Activated naive CD8-positive, alpha-beta T cell treated with anti-CD3 and anti-CD28 coated beads, Interleukin-2, amount 50 U/mL, for 16 hours (primary cell): Measurements from ENCODE around the gene TEKT1.
"Not testable (repeated sequence)": the region's sequence is repeated elsewhere in the genome, so short reads cannot be mapped to it uniquely, and the experiment has no call there.

Source experiments
- DNase-seq: peaks from one replicate; pipeline ENCODE4 v3.0.0-alpha.2; 2020; ENCODE audit warnings: low read depth, low spot score

Gene TEKT1

DNA sequence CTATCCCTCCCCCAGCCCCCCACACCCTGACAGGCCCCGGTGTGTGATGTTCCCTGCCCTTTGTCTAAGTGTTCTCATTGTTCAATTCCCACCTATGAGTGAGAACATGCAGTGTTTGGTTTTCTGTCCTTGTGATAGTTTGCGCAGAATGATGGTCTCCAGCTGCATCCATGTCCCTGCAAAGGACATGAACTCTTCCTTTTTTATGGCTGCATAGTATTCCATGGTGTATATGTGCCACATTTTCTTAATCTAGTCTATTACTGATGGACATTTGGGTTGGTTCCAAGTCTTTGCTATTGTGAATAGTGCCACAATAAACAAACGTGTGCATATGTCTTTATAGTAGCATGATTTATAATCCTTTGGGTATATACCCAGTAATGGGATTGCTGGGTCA is 15.2 kb downstream of the TEKT1 start:
- not testable (repeated sequence) for DNase-seq

DNA sequence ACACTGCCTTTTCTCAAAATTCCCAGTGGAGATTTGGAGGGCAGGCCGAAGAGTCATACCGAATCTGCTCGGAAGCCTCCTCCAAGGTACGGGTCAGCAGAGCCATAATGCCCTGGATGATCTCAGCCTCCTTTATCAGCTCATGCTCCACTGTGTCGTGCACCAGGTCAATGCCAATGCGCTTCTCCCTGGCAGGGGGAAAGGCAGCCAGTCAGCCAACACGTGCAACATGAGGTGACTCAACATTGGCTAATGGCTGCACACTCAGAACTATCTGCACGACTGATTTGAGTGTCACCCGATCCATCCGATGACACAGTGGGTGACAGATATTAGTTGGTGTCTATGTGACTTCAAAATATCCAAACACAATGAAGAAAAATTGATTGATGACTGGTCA is 15.8 kb downstream of the TEKT1 start:
- no peak for DNase-seq

DNA sequence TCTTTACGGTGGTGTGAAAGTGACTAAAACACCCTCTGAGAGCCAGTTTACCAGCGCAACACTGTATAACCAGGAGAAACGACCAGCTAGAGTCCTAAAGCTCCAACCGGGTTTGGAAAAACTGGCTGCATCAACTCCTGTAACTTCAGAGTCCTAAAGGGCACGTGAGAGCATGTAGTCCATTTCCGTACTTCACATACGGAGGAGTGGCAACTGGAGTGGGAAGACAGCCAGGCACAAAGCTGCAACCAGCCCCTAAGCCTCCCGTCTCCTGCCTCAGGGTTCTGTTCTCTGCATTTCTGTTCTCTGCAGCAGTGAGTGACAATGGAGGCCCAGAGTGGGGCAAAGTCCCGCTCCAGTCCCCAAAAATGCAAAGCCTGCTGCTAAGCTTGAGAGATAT is 19.2 kb downstream of the TEKT1 start:
- DNase-seq, result no peak

DNA sequence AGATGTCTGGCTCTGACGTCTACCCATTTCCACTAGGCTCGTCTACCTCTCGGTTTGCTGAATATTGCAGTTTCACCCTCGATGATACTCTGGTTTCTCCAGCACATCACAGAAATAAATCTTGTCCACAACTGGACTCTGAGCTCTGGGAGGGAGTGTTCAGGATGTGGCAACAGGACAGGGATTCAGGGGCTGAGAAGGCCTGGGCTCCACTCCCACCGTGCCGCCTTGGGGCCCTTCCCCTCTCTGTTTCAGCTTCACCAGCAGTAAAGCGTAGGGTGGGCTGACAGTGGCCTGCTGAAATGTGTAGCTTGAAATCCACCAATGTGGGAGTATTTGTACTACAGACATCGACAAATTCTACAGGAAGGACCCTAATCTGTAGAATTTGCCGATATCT is 20.0 kb downstream of the TEKT1 start:
- DNase-seq, result no peak

DNA sequence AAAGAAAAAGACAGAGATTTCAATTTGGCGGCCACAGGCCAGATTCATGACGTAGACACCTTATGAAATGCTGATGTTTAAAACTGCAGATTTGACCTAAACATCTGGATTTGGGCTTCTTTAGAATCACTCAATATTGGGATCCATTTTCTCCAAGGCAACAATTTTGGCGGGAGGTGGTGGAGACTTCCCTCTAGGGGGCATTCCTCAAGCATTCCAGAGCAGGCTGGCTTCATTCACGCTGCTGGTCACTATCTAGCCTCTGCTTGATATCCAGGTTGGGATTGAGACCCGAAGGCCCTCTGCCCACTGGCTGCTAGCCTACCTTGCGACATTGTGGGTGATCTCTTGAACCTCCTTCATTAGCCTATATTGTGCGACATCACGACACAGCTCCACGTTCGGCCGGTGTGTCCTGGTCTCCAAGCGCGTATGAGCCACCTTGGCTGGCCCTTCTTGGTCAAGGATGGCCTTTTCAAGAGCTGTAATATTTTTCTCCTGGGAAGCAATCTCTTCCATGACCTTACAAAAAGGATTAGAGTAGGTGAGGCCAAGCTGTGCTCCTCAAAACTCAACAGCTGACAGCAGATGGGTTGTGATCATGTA is 31.0 kb downstream of the TEKT1 start:
- DNase-seq, result no peak

DNA sequence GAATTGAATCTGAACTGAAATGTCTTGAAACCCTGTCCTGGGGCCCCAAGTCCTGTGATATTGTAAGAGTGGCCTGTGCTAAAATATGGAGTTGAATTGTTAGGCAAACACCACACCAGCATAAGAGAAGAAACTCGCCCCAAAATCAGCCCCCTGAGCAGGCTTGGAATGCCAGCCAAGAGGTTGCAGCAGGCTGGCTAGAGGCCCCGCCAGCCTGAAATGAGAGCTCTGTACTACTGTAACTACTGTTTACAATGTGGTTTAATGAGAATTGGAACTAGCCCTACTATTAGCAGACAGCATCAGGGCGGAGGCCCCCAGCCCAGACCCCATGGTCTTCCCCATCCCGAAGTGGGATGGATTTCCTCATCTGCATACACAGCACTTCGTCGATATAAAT is 31.8 kb downstream of the TEKT1 start:
- no peak for DNase-seq

DNA sequence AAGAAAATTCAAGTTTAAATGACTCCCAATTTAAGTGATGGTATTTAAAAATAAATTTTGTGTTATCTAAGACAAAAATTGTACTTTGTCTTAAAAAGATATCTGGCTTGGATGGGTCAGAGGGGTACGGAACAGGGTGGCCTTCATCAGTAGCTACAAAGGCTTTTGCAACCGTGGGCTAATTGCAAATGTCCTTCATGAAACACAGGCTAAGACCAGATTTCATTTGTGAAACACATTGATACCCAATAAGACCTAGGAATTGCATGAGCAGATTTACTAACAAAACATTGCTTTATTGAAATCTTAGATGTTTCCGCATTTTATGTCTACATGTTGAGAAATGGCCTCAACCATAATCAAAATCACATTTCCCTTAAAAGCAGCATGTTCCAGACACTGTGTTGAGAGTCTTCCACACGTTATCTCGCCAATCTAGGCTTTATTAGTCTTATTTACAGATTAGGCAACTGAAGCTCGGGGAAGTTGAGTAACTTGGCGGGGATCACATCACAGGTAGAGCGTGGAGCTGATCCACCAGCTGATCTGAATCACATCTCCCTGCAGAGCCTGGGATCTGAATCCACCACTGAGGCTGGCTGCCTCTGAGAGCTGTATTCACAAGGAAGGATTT is 33.7 kb downstream of the TEKT1 start:
- no peak for DNase-seq

DNA sequence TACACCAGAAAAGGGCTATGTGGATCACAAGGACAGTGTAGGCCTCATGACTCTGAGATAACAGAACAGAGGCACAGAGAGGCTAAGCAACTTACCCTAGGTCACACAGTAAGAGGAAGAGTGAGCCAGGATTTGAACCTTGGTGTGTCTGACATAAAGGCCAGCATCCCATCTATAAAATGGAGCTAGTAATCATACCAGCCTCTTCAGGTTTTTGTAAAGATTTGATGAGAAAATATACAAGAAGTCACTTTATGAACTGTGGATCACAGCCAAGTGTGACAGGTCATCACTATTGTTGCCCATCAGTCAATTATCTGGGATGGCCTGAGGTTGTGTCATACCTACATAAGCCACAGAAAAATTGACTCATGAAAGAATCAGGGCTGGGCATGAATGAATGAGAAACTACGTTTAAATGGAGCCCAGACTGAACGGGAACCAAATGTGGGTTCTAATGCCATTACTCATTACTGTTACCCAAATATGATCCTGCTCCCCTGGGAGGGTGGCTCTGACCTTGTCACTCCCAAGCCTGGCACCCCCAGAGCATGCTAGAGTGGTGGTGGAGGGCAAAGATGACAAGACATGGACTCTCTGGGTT is 34.5 kb downstream of the TEKT1 start:
- DNase-seq, result no peak

DNA sequence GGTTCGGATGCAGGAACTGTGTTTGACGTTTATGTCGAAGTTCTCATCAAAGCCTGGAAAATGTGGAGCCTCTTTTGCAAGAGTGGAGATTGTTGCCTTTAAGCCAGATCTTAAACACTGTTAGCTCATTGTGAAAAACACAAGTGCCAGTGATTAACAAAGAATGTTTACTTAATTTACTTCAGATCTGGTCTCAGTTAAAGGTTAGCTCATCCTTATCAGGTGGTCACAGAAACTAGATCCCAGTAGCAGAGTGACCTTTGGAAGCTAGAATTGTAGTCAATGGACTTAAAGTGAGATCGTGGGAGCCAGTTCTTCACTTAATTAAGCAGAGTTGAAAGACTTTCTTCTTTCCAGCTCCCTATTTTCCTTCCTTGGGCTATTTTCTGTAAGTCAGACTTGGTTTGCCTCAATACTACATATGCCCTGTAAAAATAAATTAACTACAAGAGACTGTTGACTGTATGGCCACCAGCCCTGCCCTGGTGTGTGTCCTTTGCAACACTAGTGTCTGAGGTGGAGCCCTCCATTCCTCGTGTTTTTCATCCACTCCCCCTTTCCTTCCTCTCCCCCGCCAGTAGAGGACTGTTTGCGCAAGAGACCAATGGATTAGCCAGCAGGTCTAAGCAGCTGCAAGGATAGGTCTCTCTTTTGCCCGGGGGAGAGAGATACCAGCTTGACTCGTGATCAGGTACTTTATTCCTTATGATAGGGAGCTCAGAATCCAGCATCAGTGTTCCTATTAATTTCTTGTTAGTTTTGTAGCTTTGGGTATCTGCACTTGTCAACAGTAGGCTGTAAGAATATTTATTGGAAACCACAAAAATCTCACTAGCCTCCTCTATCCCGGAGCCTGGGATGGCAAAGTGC is 35.3 kb downstream of the TEKT1 start:
- DNase-seq, result no peak

DNA sequence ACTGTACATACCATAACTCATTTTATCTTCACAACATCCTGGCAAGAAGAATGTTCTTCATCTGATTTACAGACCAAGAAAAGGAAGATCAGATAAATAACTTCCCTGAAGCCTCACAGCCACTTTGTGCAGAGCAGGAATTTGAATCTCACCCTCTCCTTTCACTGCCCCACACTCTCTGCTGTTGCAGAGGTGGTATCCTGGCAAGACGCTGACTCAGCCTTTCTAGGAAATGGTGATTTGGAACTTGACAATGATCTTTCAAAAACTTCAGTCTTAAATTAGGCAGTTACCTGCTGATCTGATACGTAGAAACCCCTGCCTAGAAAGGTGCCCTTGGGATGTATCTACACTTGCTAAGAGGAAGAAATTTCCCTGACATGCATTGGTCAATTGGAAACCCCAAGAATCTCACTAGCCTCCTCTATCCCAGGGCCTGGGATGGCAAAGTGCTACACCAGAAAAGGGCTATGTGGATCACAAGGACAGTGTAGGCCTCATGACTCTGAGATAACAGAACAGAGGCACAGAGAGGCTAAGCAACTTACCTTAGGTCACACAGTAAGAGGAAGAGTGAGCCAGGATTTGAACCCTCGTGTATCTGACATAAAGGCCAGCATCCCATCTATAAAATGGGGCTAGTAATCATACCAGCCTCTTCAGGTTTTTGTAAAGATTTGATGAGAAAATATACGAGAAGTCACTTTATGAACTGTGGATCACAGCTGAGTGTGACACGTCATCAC is 37.6 kb downstream of the TEKT1 start:
- DNase-seq, result no peak

DNA sequence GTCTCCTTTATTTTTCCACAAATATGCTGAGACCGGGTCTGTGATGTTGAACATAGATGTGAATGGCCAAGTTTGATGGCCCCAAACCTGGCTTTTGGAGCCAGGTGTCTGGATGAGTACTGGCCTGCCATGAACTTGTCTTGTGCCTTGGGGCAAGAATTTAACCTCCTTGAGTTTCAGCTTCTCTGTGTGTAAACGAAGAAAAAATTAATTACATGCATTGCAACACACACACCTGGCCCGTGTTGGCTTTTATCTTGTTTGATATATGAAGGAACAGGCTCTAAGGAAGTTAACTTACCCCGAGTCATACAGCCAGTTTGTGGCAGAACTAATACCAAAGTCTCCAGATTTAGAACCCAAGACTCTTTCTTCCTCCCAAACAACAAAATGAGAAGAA is 42.4 kb downstream of the TEKT1 start:
- DNase-seq, result no peak

DNA sequence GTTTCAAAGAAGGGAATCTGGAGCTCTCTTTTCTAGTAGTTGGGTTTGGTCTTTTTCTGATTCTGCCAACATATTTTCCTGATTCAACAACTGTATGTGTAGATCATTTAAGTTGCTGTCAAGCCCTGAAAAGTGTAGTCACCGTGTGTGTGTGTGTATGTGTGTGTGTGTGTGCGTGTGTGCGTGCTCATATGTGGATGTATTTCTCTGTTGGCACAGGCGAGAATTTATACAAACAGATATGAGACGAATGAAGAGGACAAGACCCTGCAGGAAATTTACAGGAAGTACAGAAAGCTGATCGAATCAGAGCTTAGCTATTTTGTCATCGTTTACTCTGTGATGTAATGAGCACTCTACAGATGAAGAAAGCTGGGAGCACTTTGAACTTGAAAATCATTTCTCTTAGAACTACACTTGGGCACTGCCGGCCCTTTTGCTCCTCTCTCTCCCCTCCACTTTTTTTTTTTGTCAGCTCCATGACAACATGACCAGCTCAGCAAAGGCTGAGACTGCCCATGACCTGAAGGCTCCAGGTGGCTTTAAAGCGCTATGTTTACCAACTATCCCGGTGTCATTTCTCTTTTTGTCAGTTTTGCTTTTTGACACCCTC is 44.3 kb downstream of the TEKT1 start:
- no peak for DNase-seq

DNA sequence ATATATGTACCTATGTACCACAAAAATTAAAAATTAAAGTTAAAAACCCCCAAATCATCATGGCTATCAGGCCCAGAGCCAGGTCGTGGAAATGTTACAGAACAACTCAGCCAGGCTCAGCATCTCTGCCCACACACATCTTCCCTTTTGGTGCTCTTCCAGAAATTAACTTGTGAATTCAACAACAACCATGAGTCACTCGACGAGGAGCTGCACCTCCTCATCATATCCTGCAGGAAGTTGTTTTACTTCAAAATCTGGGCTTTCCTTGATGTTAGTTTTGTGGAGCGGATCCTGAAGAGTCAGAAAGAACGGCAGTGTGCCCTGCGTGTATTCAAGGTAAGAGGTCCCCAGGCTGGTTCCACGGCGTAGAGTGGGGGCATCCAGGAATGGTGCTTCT is 44.9 kb downstream of the TEKT1 start:
- DNase-seq, result no peak

DNA sequence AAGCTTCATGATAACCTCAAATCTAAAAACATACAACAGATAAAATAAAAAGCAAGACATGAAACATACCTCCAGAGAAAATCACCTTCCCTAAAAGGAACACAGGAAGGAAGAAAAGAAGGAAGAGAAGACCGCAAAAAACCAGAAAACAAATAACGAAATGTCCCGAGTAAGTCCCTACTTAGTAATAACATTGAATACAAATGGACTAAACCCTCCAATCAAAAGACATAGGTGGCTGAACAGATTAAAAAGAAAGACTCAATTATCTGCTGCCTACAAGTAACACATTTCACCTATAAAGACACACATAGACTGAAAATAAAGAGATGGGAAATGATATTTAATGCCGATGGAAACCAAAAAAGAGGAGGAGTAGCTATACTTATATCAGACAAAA is 49.3 kb downstream of the TEKT1 start:
- no peak for DNase-seq

DNA sequence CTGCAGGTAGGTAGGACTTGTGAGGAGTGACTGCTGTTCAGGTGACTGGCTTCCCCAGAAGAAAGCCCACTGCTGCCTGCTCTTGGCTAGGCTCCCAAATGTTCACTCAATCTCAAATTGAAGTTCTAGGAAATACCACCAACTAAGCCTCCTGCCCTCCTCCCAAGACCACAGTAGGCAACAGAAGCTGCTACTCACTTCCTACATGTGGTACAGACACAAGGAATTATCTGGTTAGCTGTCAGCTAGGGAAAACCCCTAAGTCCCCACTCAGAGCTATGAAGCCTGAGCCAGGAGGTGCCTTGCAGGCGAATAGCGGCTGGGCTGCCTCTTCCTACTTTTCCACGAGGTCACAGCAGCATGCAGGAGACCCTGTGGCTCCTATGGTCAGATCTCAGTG is 50.6 kb downstream of the TEKT1 start:
- DNase-seq, result no peak

DNA sequence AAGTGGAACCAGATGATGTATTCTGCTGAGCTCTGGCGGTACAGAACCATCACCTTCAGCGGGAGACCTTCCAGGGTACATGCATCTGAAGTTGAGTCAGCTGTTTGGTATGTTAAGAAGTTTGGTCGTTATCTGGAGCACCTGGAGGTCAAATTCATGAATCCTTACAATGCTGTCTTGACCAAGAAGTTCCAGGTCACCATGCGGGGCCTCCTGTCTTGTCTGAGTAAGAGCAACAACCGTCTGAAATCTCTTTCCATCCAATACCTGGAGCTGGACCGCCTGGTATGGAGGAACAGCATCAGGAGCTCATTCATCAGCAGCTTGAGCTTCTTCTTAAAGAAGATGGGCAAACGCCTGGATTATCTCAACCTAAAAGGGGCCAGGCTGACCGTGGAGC is 51.5 kb downstream of the TEKT1 start:
- DNase-seq, result no peak

DNA sequence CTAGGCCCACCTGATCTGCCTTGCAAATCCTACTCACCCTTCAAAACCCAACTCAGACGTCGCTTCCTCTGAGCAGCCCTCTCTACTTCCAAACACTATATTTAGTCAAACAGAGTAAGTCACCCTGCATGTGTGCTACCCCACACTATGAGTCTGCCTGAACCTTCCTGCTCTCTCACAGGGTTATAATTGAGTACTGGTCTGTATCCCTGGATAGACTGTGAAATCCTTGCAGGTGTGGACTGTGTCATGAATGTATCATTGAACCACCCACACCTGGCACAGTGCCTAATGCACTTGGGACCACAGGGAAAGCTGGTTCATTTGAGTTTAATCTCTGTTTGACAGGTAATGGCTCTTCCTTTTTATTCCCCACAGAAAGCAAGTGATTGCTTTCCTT is 52.1 kb downstream of the TEKT1 start:
- DNase-seq, result no peak

DNA sequence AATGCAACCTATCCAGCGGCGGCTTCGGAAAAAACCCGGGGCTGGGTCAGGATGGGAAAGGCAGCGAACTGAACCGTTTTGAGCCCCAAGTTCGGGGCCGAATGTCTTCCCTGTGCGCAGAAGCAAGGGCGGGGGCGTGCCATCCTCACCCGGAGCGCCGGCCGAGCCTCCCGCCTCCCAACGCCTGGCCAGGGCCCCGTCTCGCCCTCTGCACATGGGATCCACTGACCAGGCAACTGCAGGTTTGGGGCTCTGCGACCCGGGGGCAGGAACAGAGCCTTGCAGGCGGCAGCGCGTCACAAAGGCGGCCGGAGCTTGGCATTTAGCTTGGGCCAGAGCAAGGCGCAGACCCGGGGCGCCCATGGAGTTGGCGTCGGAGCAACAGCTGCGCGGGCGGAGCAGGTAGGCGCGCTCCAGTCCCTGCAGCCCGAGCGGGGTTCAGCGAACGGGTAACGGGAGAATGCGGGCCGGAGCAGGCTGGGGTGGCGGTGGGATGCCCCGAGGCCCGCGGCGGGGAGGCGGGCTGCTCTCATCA is 55.6 kb downstream of the TEKT1 start, which contains the start of gene FBXO39:
Gene FBXO39, plus strand, starts transcription at position 345 of the 535 bp plus-strand sequence. CDS start 3,654 bp downstream, outside the sequence.
- no peak for DNase-seq

DNA sequence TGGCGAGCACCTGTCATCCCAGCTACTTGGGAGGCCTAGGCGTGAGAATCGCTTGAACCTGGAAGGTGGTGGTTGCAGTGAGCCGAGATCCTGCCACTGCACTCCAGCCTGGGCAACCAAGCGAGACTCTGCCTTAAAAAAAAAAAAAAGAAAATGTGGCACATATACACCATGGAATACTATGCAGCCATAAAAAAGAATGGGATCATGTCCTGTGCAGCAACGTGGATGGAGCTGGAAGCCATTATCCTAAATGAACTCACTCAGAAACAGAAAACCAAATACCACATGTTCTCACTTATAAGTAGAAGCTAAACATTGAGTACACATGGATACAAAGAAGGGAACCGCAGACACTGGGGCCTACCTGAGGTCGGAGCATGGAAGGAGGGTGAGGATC is 56.6 kb downstream of the TEKT1 start:
- not testable (repeated sequence) for DNase-seq

DNA sequence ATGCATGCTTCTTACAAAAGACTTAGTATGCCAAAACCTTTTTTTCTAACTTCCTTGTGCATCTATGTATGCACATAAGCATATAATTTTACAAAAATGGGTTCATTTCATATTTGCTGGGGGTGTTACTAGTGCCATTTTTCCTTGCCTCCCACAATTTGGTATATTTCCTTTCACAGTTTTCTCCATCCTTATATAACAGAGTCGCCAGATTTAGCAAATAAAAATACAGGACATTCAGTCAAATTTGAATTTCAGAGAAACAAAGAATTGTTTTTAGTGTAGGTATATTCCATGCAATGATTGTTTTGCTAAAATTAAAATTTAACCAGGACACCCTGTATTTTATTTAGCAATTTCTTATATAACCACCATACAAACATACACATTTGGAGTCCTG is 59.5 kb downstream of the TEKT1 start:
- no peak for DNase-seq

DNA sequence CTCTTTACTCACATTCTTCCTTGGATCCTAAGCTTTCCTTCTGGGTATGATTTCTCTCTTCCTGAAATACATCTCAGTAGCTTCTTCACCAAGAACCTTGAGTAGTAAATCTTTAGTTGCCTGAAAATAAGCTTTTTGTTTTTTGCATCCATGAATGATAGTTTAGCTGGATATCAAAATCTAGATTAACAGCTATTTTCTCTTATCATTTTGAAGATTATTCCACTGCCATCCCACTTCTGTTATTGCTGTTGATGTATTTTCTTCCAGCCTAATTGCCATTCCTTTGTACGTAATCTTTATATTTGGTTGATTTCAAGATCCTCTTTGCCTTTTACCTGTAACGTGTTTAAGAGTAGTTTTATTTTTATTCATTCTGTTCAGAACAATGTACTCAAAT is 63.1 kb downstream of the TEKT1 start:
- no peak for DNase-seq
